PFSK-1 (cell line): ENCODE measurements around the gene CENPS.

Experiments used
- FOXP2 ChIP-seq: optimal IDR thresholded peaks from 2 replicates; pipeline ENCODE3; 2011; ENCODE audit warnings: borderline replicate concordance, control low read depth, inconsistent platforms; ENCODE audit not compliant: insufficient read depth; ENCODE audit errors: extremely low read length, extremely low read depth
- POLR2AphosphoS5 ChIP-seq: IDR thresholded peaks from 2 replicates; pipeline ENCODE4 v1.6.1; 2012; ENCODE audit warnings: low read depth, mild to moderate bottlenecking, control low read depth, low read length, moderate library complexity
- SIN3A ChIP-seq: IDR thresholded peaks from 2 replicates; pipeline ENCODE4 v1.6.1; 2012; ENCODE audit warnings: mild to moderate bottlenecking, low read length, moderate library complexity, borderline replicate concordance; ENCODE audit not compliant: insufficient read depth
- TAF1 ChIP-seq: IDR thresholded peaks from 2 replicates; pipeline ENCODE4 v1.6.1; 2012; ENCODE audit warnings: low read length, control low read depth, borderline replicate concordance; ENCODE audit not compliant: insufficient read depth
- TF ChIP-seq, protein P1 (sequence below), 2 experiments: IDR thresholded peaks; 2 replicates each; pipeline versions ENCODE4 v1.6.1 to v1.8.0; 2011 to 2012; ENCODE audit warnings: low read depth in 2 of 2, low read length in 2 of 2, control low read depth in 1 of 2, inconsistent platforms in 1 of 2, mild to moderate bottlenecking in 1 of 2, moderate library complexity in 1 of 2; ENCODE audit not compliant: insufficient read depth in 1 of 2

The CENPS gene

GRCh38 chr1:10428984-10429383 lies 1.2 kb upstream of the CENPS start:
- TF ChIP-seq POLR2AphosphoS5 (no peak), FOXP2 (no peak), TAF1 (no peak), SIN3A (no peak)
- TF ChIP-seq, protein P1, sequence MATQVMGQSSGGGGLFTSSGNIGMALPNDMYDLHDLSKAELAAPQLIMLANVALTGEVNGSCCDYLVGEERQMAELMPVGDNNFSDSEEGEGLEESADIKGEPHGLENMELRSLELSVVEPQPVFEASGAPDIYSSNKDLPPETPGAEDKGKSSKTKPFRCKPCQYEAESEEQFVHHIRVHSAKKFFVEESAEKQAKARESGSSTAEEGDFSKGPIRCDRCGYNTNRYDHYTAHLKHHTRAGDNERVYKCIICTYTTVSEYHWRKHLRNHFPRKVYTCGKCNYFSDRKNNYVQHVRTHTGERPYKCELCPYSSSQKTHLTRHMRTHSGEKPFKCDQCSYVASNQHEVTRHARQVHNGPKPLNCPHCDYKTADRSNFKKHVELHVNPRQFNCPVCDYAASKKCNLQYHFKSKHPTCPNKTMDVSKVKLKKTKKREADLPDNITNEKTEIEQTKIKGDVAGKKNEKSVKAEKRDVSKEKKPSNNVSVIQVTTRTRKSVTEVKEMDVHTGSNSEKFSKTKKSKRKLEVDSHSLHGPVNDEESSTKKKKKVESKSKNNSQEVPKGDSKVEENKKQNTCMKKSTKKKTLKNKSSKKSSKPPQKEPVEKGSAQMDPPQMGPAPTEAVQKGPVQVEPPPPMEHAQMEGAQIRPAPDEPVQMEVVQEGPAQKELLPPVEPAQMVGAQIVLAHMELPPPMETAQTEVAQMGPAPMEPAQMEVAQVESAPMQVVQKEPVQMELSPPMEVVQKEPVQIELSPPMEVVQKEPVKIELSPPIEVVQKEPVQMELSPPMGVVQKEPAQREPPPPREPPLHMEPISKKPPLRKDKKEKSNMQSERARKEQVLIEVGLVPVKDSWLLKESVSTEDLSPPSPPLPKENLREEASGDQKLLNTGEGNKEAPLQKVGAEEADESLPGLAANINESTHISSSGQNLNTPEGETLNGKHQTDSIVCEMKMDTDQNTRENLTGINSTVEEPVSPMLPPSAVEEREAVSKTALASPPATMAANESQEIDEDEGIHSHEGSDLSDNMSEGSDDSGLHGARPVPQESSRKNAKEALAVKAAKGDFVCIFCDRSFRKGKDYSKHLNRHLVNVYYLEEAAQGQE (IDR thresholded peaks at IDR 0.05; ENCODE audit: insufficient read depth in 1 of 2, low read depth in 2 of 2, low read length in 2 of 2): no peak

DNA sequence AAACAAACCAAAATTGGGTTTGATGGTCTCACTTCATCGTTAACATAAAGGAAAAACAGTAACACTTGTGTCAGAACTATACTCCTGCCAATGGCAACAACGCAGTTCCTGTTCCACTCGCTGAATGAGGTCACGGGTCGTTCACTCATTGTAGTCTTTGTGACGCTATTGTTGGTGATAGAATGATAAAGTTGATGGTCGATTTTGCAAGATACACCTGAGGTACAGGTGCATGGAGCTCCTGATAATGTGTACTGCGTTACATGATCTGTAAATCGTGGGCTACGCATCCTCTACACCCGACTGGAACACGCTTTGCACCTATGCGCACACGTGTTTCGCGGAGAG lies 391 bp upstream of the CENPS start:
- TF ChIP-seq FOXP2 (no peak), POLR2AphosphoS5 (no peak)
- TF ChIP-seq, protein P1 (IDR thresholded peaks at IDR 0.05; ENCODE audit: insufficient read depth in 1 of 2, low read depth in 2 of 2, low read length in 2 of 2): no peak

GRCh38 chr1:10431070-10431730 lies 967 bp downstream of the CENPS start:
- TF ChIP-seq SIN3A (no peak), FOXP2 (no peak), POLR2AphosphoS5 (no peak; the same call in 1 of the 2 replicates)
- TF ChIP-seq, protein P1 (IDR thresholded peaks at IDR 0.05; ENCODE audit: insufficient read depth in 1 of 2, low read depth in 2 of 2, low read length in 2 of 2): no peak

- TF ChIP-seq FOXP2 (no peak), SIN3A (no peak), TAF1 (no peak), POLR2AphosphoS5 (no peak)
- TF ChIP-seq, protein P1 (IDR thresholded peaks at IDR 0.05; ENCODE audit: insufficient read depth in 1 of 2, low read depth in 2 of 2, low read length in 2 of 2): no peak
Observed at GRCh38 chr1:10432910-10433700, 2.9 kb downstream of the CENPS start.
